HepG2 (cell line): ENCODE results near the gene TBX15. TPM values are rescaled to one million over a fixed set of nuclear protein-coding genes. Genes with fewer than 3 reads are reported as not detected.

Source experiments
- ATAC-seq: fragments of 200-7000 bp; cut with Tn5 transposase; 3 replicates; pipeline ENCODE4 v1.9.1; 2020; ENCODE audit warnings: mild to moderate bottlenecking, moderate library complexity
- BruUV-seq: library from RNA; stranded (reverse); fragments of 400-500 nt; replicated peaks from 2 replicates; lab custom pipeline; 2021; lab: Mats Ljungman, UMichigan
- CTCF ChIA-PET: fragments of 300-600 bp; formaldehyde crosslinking; extraction: SDS; loops from one replicate; lab custom pipeline; 2021; ENCODE audit warnings: low total read pairs, inconsistent platforms, low intra/inter-chr PET ratio; lab: Yijun Ruan, JAX
- POLR2A ChIA-PET: fragments of 350-600 bp; sonication (Branson Sonifier 250); formaldehyde crosslinking; loops from one replicate; lab custom pipeline; 2020; ENCODE audit warnings: antibody characterized with exemption, inconsistent platforms; lab: Yijun Ruan, JAX
- DNase-seq: peaks from one replicate; pipeline ENCODE4 v3.0.0-alpha.2; 2015; ENCODE audit warnings: low spot score
- FAIRE-seq: peaks from 3 replicates; lab custom pipeline; 2011; peaks lifted over from hg19 to GRCh38; lab: Jason Lieb, UNC
- H2AFZ ChIP-seq: one replicate; pipeline ENCODE4 v1.6.1; 2011; ENCODE audit warnings: low read length, inconsistent platforms
- H3K27ac ChIP-seq: fragments of 300-600 bp; 3 replicates; pipeline ENCODE4 v1.8.0; 2011; ENCODE audit warnings: mixed run types, mild to moderate bottlenecking, mixed read lengths, low read length, inconsistent platforms; ENCODE audit not compliant: insufficient read depth; ENCODE audit errors: extremely low read length
- H3K27me3 ChIP-seq, 2 experiments: fragments of 200-600 bp in 1 of 2; 2 replicates in 1 of 2; 3 replicates in 1 of 2; pipeline versions ENCODE4 v1.6.0 to v1.8.0; 2011; ENCODE audit warnings: low read length in 2 of 2, mild to moderate bottlenecking in 2 of 2, moderate library complexity in 2 of 2, inconsistent platforms in 1 of 2; ENCODE audit not compliant: insufficient read depth in 2 of 2, control insufficient read depth in 1 of 2
- H3K36me3 ChIP-seq, 2 experiments: fragments of 200-600 bp in 1 of 2; replicated peaks in 1 of 2; 2 replicates in 1 of 2; 3 replicates in 1 of 2; pipeline versions ENCODE4 v1.5.1 to v1.8.0; 2011; ENCODE audit warnings: low read length in 2 of 2, inconsistent platforms in 1 of 2; ENCODE audit not compliant: insufficient read depth in 2 of 2, control insufficient read depth in 1 of 2
- H3K4me1 ChIP-seq: 2 replicates; pipeline ENCODE4 v1.5.1; 2012; ENCODE audit warnings: low read length, inconsistent platforms; ENCODE audit not compliant: insufficient read depth
- H3K4me2 ChIP-seq: 2 replicates; pipeline ENCODE4 v1.6.0; 2011; ENCODE audit warnings: low read depth, low read length, inconsistent platforms
- H3K4me3 ChIP-seq, 3 experiments: fragments of 200-600 bp in 1 of 3; sonication (generic), shearing (Covaris generic) in 1 of 3; replicated peaks in 1 of 3; 2 replicates each; pipeline ENCODE4 v1.5.1; 2011 to 2016; ENCODE audit warnings: low read length in 3 of 3, inconsistent platforms in 2 of 3, low read depth in 2 of 3, mild to moderate bottlenecking in 2 of 3, control low read depth in 1 of 3, mixed read lengths in 1 of 3; ENCODE audit not compliant: insufficient read depth in 1 of 3
- H3K79me2 ChIP-seq: one replicate; pipeline ENCODE4 v1.6.1; 2011; ENCODE audit warnings: low read length, inconsistent platforms; ENCODE audit not compliant: insufficient read depth
- H3K9ac ChIP-seq: 2 replicates; pipeline ENCODE4 v1.6.0; 2011; ENCODE audit warnings: mild to moderate bottlenecking, low read depth, low read length, inconsistent platforms; ENCODE audit not compliant: insufficient read depth
- H3K9me3 ChIP-seq: 2 replicates; pipeline ENCODE4 v1.5.1; 2012; ENCODE audit warnings: mild to moderate bottlenecking, low read length
- H4K20me1 ChIP-seq: 2 replicates; pipeline ENCODE4 v1.6.0; 2011; ENCODE audit warnings: inconsistent platforms, mild to moderate bottlenecking, low read length, moderate library complexity; ENCODE audit not compliant: insufficient read depth
- DPF2 ChIP-seq: sonication (generic); formaldehyde crosslinking; IDR thresholded peaks from 2 replicates; pipeline ENCODE4 v1.4.0; 2020; ENCODE audit warnings: mild to moderate bottlenecking, low read depth, missing genetic modification reagents, borderline replicate concordance
- DR1 ChIP-seq: sonication (generic); formaldehyde crosslinking; IDR thresholded peaks from 2 replicates; pipeline ENCODE4 v1.8.0; 2021; ENCODE audit warnings: mild to moderate bottlenecking, missing genetic modification reagents, inconsistent platforms
- ETV5 ChIP-seq: IDR thresholded peaks from 2 replicates; pipeline ENCODE4 v1.6.1; 2018; ENCODE audit warnings: missing biosample characterization, missing genetic modification reagents, inconsistent platforms, borderline replicate concordance
- HCFC1 ChIP-seq: fragments of 150-350 bp; IDR thresholded peaks from 2 replicates; pipeline ENCODE4 v1.6.1; 2014; ENCODE audit warnings: low read depth, low read length
- RXRB ChIP-seq: IDR thresholded peaks from 2 replicates; pipeline ENCODE4 v1.6.1; 2016; ENCODE audit warnings: borderline replicate concordance, missing genetic modification reagents, missing compliant biosample characterization
- SAP130 ChIP-seq: IDR thresholded peaks from 2 replicates; pipeline ENCODE4 v1.6.1; 2016; ENCODE audit warnings: low read depth
- WGBS: methylation state at CpG from one replicate; pipeline ENCODE4 v1.1.6; 2017; ENCODE audit warnings: low lambda C conversion rate; 5-methylcytosine and 5-hydroxymethylcytosine counted together
- in situ Hi-C: cut with HindIII; loops from 2 replicates; pipeline ENCODE4 v1.10.0; 2017; ENCODE audit warnings: low pct_unique_long_range_greater_than_20kb; ENCODE audit not compliant: extremely low pct_ligation_motif_present
- intact Hi-C: fragments of 100-400 bp; cut with micrococcal nuclease; formaldehyde crosslinking; loops from one replicate; pipeline ENCODE4 v1.10.0; 2022; ENCODE audit not compliant: unreplicated experiment
- polyA plus RNA-seq, 8 experiments: library from polyadenylated mRNA; depleted of rRNA in 3 of 8; stranded (reverse) in 7 of 8; unstranded in 1 of 8; fragments of >200 nt; fragmentation: Illumina TruSeq in 4 of 8; extraction: Trizol in 4 of 8; gene quantifications; 2 replicates each; pipeline versions ENCODE4 v1.2.1 to v1.2.3, GENCODE V29; 2011 to 2016; ENCODE audit warnings: low read depth in 4 of 8, missing spikeins in 1 of 8, mixed read lengths in 1 of 8; ENCODE audit not compliant: insufficient read depth in 1 of 8
- total RNA-seq, 5 experiments: library from RNA; depleted of rRNA; stranded (reverse); fragments of >200 nt; fragmentation: Illumina TruSeq; extraction: Trizol; gene quantifications; 2 replicates each; pipeline ENCODE4 v1.2.3, GENCODE V29; 2016; ENCODE audit warnings: low read depth in 1 of 5
- TF ChIP-seq, protein P1 (sequence below): sonication (generic); formaldehyde crosslinking; IDR thresholded peaks from 2 replicates; pipeline ENCODE4 v1.8.0; 2022; ENCODE audit warnings: mild to moderate bottlenecking, missing genetic modification reagents, moderate library complexity
- TF ChIP-seq, protein P2 (sequence below): sonication (generic); formaldehyde crosslinking; IDR thresholded peaks from 2 replicates; pipeline ENCODE4 v1.5.1; 2020; ENCODE audit warnings: mild to moderate bottlenecking, missing genetic modification reagents, borderline replicate concordance
- TF ChIP-seq, protein P3 (sequence below): sonication (generic); formaldehyde crosslinking; IDR thresholded peaks from 2 replicates; pipeline ENCODE4 v1.8.1; 2023; ENCODE audit warnings: mild to moderate bottlenecking, moderate library complexity, missing genetic modification reagents

The TBX15 gene
- total and polyA plus RNA-seq, 2 of the 13 experiments (the other 11 are each of a cell fraction or from before 2014, with no cell fraction given) = 0.42 to 1.9 TPM

DNA sequence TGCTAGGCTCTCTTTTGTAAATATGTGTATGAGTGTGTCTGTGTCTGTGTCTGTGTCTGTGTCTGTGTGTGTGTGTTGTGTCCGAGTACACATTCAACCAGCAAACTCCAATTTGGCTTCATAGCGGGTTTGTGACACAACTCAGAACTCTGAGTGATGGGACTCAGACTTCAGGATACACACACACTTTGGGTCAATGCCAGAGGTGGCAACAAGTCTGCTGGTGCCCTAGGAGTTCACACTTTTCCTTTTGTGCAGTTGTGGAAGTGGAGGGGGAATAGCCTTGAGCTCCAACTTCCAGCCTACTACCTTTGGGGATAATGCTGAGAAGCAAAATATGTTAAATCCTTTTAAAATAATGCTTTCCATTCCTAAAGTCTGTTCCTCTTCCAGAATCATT, 16.6 kb upstream of the TBX15 start:
- CTCF ChIA-PET = no interaction called here
- Histone ChIP-seq H3K27me3 (no peaks in the 10 kb centered on the region), H3K4me1 (no peaks in the 10 kb centered on the region), H4K20me1 (no peaks in the 10 kb centered on the region), H2AFZ (no peak overlapping the region), H3K27ac (no peak overlapping the region), H3K36me3 (no peaks in the 10 kb centered on the region), H3K9ac (no peak overlapping the region), H3K9me3 (no peaks in the 10 kb centered on the region; the same call in 1 of the 2 replicates), H3K79me2 (no peaks in the 10 kb centered on the region), H3K4me2 (no peak overlapping the region), H3K4me3 (no peak overlapping the region)
- ATAC-seq = no peak
- in situ Hi-C loops = loop anchor here (25.0 kb wide), 2 partner anchors 442 to 842 kb away; no protein-coding TSS in a partner anchor
- BruUV-seq = no TSS peak
- TF ChIP-seq ETV5 (CRISPR knock-in tag) (no peak), RXRB (CRISPR knock-in tag) (no peak)
- TF ChIP-seq, protein P1, sequence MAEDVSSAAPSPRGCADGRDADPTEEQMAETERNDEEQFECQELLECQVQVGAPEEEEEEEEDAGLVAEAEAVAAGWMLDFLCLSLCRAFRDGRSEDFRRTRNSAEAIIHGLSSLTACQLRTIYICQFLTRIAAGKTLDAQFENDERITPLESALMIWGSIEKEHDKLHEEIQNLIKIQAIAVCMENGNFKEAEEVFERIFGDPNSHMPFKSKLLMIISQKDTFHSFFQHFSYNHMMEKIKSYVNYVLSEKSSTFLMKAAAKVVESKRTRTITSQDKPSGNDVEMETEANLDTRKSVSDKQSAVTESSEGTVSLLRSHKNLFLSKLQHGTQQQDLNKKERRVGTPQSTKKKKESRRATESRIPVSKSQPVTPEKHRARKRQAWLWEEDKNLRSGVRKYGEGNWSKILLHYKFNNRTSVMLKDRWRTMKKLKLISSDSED (CRISPR knock-in tag) = no peak
- DNase-seq = no peak
- intact Hi-C loops = loop anchor here (5.0 kb wide), 1 partner anchor 182 kb away; no protein-coding TSS in a partner anchor
- 89% methylated on average over 2 of the region's 2 CpGs for WGBS
- no peak for FAIRE-seq
- POLR2A ChIA-PET = no interaction called here

DNA sequence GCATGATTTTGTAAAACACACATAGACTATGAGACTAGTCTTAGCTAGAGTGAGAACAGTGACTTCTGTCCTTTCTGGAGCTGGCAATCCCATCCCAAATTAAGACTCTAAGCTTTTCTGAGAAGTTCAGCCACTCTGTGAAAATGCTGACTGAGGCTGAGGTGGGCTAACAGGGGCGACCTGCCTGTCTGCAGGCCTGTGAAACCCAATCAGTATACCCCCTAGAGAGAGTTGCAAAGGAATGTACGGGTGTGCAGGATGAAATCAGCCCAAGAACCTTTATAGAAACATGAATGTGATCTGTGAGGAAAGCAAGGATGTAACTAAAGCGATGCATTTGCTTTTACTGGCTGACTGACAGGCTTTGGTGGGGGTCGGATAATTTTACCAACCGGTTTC, 16.0 kb upstream of the TBX15 start:
- CTCF ChIA-PET = no interaction called here
- in situ Hi-C loops (loop anchor here (25.0 kb wide), 2 partner anchors 442 to 842 kb away; no protein-coding TSS in a partner anchor), intact Hi-C loops (no loop called here)
- no peak overlapping the region for H3K9ac ChIP-seq
- H2AFZ ChIP-seq = no peak overlapping the region
- H3K4me1 ChIP-seq = no peaks in the 10 kb centered on the region
- WGBS = 82% methylated on average over 5 of the region's 5 CpGs
- H3K36me3 ChIP-seq = no peaks in the 10 kb centered on the region
- no peaks in the 10 kb centered on the region for H3K27me3 ChIP-seq
- H3K79me2 ChIP-seq = no peaks in the 10 kb centered on the region
- POLR2A ChIA-PET = no interaction called here
- ATAC-seq (no peak), DNase-seq (no peak), FAIRE-seq (no peak)
- no peak overlapping the region for H3K27ac ChIP-seq
- no peaks in the 10 kb centered on the region for H4K20me1 ChIP-seq
- H3K4me2 ChIP-seq = no peak overlapping the region
- no peaks in the 10 kb centered on the region; the same call in 1 of the 2 replicates for H3K9me3 ChIP-seq
- BruUV-seq = no TSS peak
- H3K4me3 ChIP-seq = no peak overlapping the region
- no peak for TF ChIP-seq HCFC1
- no peak for TF ChIP-seq SAP130 (CRISPR knock-in tag)
- TF ChIP-seq, protein P2, sequence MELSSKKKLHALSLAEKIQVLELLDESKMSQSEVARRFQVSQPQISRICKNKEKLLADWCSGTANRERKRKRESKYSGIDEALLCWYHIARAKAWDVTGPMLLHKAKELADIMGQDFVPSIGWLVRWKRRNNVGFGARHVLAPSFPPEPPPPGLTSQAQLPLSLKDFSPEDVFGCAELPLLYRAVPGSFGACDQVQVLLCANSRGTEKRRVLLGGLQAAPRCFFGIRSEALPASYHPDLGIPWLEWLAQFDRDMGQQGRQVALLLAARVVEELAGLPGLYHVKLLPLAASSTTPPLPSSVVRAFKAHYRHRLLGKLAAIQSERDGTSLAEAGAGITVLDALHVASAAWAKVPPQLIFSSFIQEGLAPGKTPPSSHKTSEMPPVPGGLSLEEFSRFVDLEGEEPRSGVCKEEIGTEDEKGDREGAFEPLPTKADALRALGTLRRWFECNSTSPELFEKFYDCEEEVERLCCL (CRISPR knock-in tag) = no peak
- TF ChIP-seq, protein P3, sequence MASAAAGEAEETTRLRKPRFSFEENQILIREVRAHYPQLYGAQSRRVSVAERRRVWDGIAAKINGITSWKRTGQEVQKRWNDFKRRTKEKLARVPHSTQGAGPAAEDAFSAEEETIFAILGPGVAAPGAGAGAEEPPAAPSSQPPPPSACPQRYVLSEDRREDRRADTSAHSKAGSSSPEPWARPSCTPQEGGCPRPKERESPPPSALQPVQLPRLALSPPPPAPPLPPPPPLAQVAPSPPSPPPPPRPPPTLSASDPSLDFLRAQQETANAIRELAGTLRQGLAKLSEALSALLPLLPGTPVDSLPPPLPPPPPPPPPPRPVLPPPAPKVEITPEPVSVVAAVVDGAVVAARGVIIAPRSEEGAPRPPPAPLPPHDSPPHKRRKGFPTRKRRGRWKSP (CRISPR knock-in tag) = no peak
- TF ChIP-seq DPF2 (CRISPR knock-in tag) = no peak
- no peak for TF ChIP-seq DR1
